Measurements from ENCODE around the gene DBF4B.

Gene DBF4B

GRCh38 chr17:44736551-44737240 is 28.2 kb downstream of the DBF4B start:
- Histone ChIP-seq H3K4me1 (ENCODE audit: control insufficient read depth, low read length) (no peaks in the 10 kb centered on the region), H3K4me2 (ENCODE audit: low read length) (no peak overlapping the region), H3K79me2 (ENCODE audit: control insufficient read depth, low read length) (no peaks in the 10 kb centered on the region), H4K20me1 (ENCODE audit: control insufficient read depth, insufficient read depth, low read depth, low read length) (no peaks in the 10 kb centered on the region), H3F3A (ENCODE audit: control insufficient read depth, insufficient read depth) (no peaks in the 10 kb centered on the region), H3K4me3 (ENCODE audit: low read length) (no peak overlapping the region), H3K27me3 (ENCODE audit: control insufficient read depth, low read length) (no peaks in the 10 kb centered on the region), H3K9me2 (replicated peaks; ENCODE audit: control insufficient read depth, low read length) (no peaks in the 10 kb centered on the region), H3K9me3 (ENCODE audit: control insufficient read depth, insufficient read depth, low read length) (no peaks in the 10 kb centered on the region), H3K27ac (ENCODE audit: low read depth, low read length) (no peak overlapping the region), H3K36me3 (ENCODE audit: control insufficient read depth, low read length) (peaks cover 34% of the 10 kb centered on the region)
- TF ChIP-seq CTCF (IDR thresholded peaks at IDR 0.05; ENCODE audit: low read depth, low read length, poor library complexity, severe bottlenecking) (no peak), EZH2phosphoT487 (IDR thresholded peaks at IDR 0.05; ENCODE audit: borderline replicate concordance, low read length) (no peak)

GRCh38 chr17:44738214-44738906 is 29.9 kb downstream of the DBF4B start:
- Histone ChIP-seq H3K4me2 (ENCODE audit: low read length) (no peak overlapping the region), H3F3A (ENCODE audit: control insufficient read depth, insufficient read depth) (no peaks in the 10 kb centered on the region), H3K36me3 (ENCODE audit: control insufficient read depth, low read length) (peaks cover 27% of the 10 kb centered on the region), H3K4me3 (ENCODE audit: low read length) (no peak overlapping the region), H3K27me3 (ENCODE audit: control insufficient read depth, low read length) (no peaks in the 10 kb centered on the region), H4K20me1 (ENCODE audit: control insufficient read depth, insufficient read depth, low read depth, low read length) (no peaks in the 10 kb centered on the region), H3K4me1 (ENCODE audit: control insufficient read depth, low read length) (no peaks in the 10 kb centered on the region), H3K79me2 (ENCODE audit: control insufficient read depth, low read length) (no peaks in the 10 kb centered on the region), H3K27ac (ENCODE audit: low read depth, low read length) (no peak overlapping the region), H3K9me3 (ENCODE audit: control insufficient read depth, insufficient read depth, low read length) (no peaks in the 10 kb centered on the region), H3K9me2 (replicated peaks; ENCODE audit: control insufficient read depth, low read length) (no peaks in the 10 kb centered on the region)
- TF ChIP-seq CTCF (IDR thresholded peaks at IDR 0.05; ENCODE audit: low read depth, low read length, poor library complexity, severe bottlenecking) = no peak
- TF ChIP-seq EZH2phosphoT487 (IDR thresholded peaks at IDR 0.05; ENCODE audit: borderline replicate concordance, low read length) = no peak

- peaks cover 15% of the 10 kb centered on the region for H3K36me3 ChIP-seq (ENCODE audit: control insufficient read depth, low read length)
- no peaks in the 10 kb centered on the region for H3K9me2 ChIP-seq (replicated peaks; ENCODE audit: control insufficient read depth, low read length)
- no peaks in the 10 kb centered on the region for H3F3A ChIP-seq (ENCODE audit: control insufficient read depth, insufficient read depth)
- no peaks in the 10 kb centered on the region for H3K27me3 ChIP-seq (ENCODE audit: control insufficient read depth, low read length)
- no peaks in the 10 kb centered on the region for H3K79me2 ChIP-seq (ENCODE audit: control insufficient read depth, low read length)
- no peaks in the 10 kb centered on the region for H3K4me1 ChIP-seq (ENCODE audit: control insufficient read depth, low read length)
- H3K4me2 ChIP-seq (ENCODE audit: low read length) = no peak overlapping the region
- no peaks in the 10 kb centered on the region for H4K20me1 ChIP-seq (ENCODE audit: control insufficient read depth, insufficient read depth, low read depth, low read length)
- H3K4me3 ChIP-seq (ENCODE audit: low read length) = no peak overlapping the region
- no peak for TF ChIP-seq EZH2phosphoT487 (IDR thresholded peaks at IDR 0.05; ENCODE audit: borderline replicate concordance, low read length)
- no peak for TF ChIP-seq CTCF (IDR thresholded peaks at IDR 0.05; ENCODE audit: low read depth, low read length, poor library complexity, severe bottlenecking)
- no peak overlapping the region for H3K27ac ChIP-seq (ENCODE audit: low read depth, low read length)
- H3K9me3 ChIP-seq (ENCODE audit: control insufficient read depth, insufficient read depth, low read length) = no peaks in the 10 kb centered on the region
These were observed 32.9 kb downstream of the DBF4B start for GRCh38 chr17:44741316-44741715.

Measured in DOHH2 (cell line).